H1 (cell line): ENCODE measurements around the gene HIBADH. TPM values are rescaled to one million over a fixed set of nuclear protein-coding genes. Genes with fewer than 3 reads are reported as not detected.

Experiments
- CTCF ChIA-PET: fragments of 300-600 bp; sonication (Branson Sonifier 250); formaldehyde crosslinking; loops from one replicate; lab custom pipeline; 2021; ENCODE audit not compliant: partially characterized antibody; lab: Charles Lee
- POLR2A ChIA-PET: fragments of 300-600 bp; sonication (Branson Sonifier 250); formaldehyde crosslinking; loops from one replicate; lab custom pipeline; 2021; ENCODE audit warnings: inconsistent platforms; ENCODE audit not compliant: partially characterized antibody; lab: Charles Lee
- DNase-seq, 2 experiments: peaks; one replicate each; pipeline versions ENCODE4 v3.0.0 to v3.0.0-alpha.2; 2010 to 2022; ENCODE audit warnings: low spot score in 2 of 2, low read depth in 1 of 2, mixed read lengths in 1 of 2
- FAIRE-seq: peaks from 2 replicates; lab custom pipeline; 2011; peaks lifted over from hg19 to GRCh38; lab: Jason Lieb, UNC
- H2AFZ ChIP-seq: 2 replicates; pipeline ENCODE4 v1.8.1; 2012; ENCODE audit warnings: low read length, inconsistent platforms
- H2AK5ac ChIP-seq: 2 replicates; pipeline ENCODE4 v1.6.1; 2013; ENCODE audit warnings: low read depth, low read length
- H2BK120ac ChIP-seq: replicated peaks from 2 replicates; pipeline ENCODE3; 2013; ENCODE audit warnings: low read depth, low read length, inconsistent platforms
- H2BK12ac ChIP-seq: 2 replicates; pipeline ENCODE4 v1.6.1; 2013; ENCODE audit warnings: low read depth, low read length
- H2BK15ac ChIP-seq: 2 replicates; pipeline ENCODE4 v1.6.1; 2013; ENCODE audit warnings: low read length
- H2BK20ac ChIP-seq: 2 replicates; pipeline ENCODE4 v1.6.1; 2013; ENCODE audit warnings: low read length
- H2BK5ac ChIP-seq: 2 replicates; pipeline ENCODE4 v1.6.1; 2013; ENCODE audit warnings: low read depth, low read length
- H3K14ac ChIP-seq: 2 replicates; pipeline ENCODE4 v1.6.1; 2013; ENCODE audit warnings: inconsistent platforms; ENCODE audit not compliant: insufficient read length
- H3K18ac ChIP-seq: 2 replicates; pipeline ENCODE4 v1.6.1; 2013; ENCODE audit warnings: low read length; ENCODE audit errors: extremely low read depth
- H3K23ac ChIP-seq: 2 replicates; pipeline ENCODE4 v1.6.1; 2013; ENCODE audit warnings: inconsistent platforms; ENCODE audit not compliant: insufficient read length
- H3K23me2 ChIP-seq: 2 replicates; pipeline ENCODE4 v1.6.1; 2013; ENCODE audit warnings: low read depth, low read length
- H3K27ac ChIP-seq: 2 replicates; pipeline ENCODE4 v1.6.1; 2011; ENCODE audit warnings: low read depth, low read length, inconsistent platforms
- H3K27me3 ChIP-seq, 4 experiments: replicated peaks in 1 of 4; 1 replicate in 1 of 4; 2 replicates in 3 of 4; pipeline versions ENCODE4 v1.6.1 to v1.8.1; 2011 to 2013; ENCODE audit warnings: low read length in 3 of 4, mild to moderate bottlenecking in 3 of 4, inconsistent platforms in 2 of 4, mixed read lengths in 2 of 4, moderate library complexity in 1 of 4; ENCODE audit not compliant: control insufficient read depth in 3 of 4, insufficient read depth in 3 of 4; ENCODE audit errors: extremely low read depth in 1 of 4
- H3K36me3 ChIP-seq, 4 experiments: 2 replicates each; pipeline versions ENCODE4 v1.6.1 to v1.8.1; 2011 to 2013; ENCODE audit warnings: mild to moderate bottlenecking in 4 of 4, low read length in 3 of 4, moderate library complexity in 2 of 4, control low read depth in 1 of 4, inconsistent platforms in 1 of 4; ENCODE audit not compliant: insufficient read depth in 4 of 4, control insufficient read depth in 2 of 4
- H3K4ac ChIP-seq: replicated peaks from 2 replicates; pipeline ENCODE3; 2013; ENCODE audit warnings: low read length, low read depth, mixed read lengths, inconsistent platforms; ENCODE audit not compliant: insufficient read length
- H3K4me1 ChIP-seq, 4 experiments: replicated peaks in 1 of 4; 1 replicate in 1 of 4; 2 replicates in 3 of 4; pipeline versions ENCODE4 v1.6.1 to v1.8.1; 2011 to 2013; ENCODE audit warnings: low read length in 3 of 4, inconsistent platforms in 2 of 4, mixed read lengths in 1 of 4; ENCODE audit not compliant: insufficient read depth in 4 of 4, control insufficient read depth in 3 of 4
- H3K4me2 ChIP-seq, 2 experiments: 2 replicates each; pipeline versions ENCODE4 v1.6.1 to v1.8.1; 2011 to 2013; ENCODE audit warnings: low read depth in 2 of 2, low read length in 2 of 2, control low read depth in 1 of 2, inconsistent platforms in 1 of 2, mild to moderate bottlenecking in 1 of 2; ENCODE audit not compliant: insufficient read depth in 1 of 2
- H3K4me3 ChIP-seq, 4 experiments: fragments of 200-600, 300-600 bp in 1 of 4; sonication (generic), shearing (Covaris generic), sonication (Bioruptor Twin) in 1 of 4; 2 replicates each; pipeline versions ENCODE4 v1.5.1 to v1.8.1; 2011 to 2016; ENCODE audit warnings: low read length in 4 of 4, low read depth in 3 of 4, control low read depth in 2 of 4, inconsistent platforms in 2 of 4, mild to moderate bottlenecking in 2 of 4, mixed read lengths in 1 of 4, moderate library complexity in 1 of 4; ENCODE audit not compliant: insufficient read depth in 2 of 4; ENCODE audit errors: extremely low read depth in 1 of 4
- H3K56ac ChIP-seq: replicated peaks from 2 replicates; pipeline ENCODE3; 2013; ENCODE audit warnings: low read depth, mild to moderate bottlenecking, mixed read lengths, low read length, inconsistent platforms; ENCODE audit not compliant: insufficient read length
- H3K79me1 ChIP-seq: 2 replicates; pipeline ENCODE4 v1.6.1; 2013; ENCODE audit warnings: low read depth, low read length, control low read depth
- H3K79me2 ChIP-seq, 2 experiments: 2 replicates each; pipeline versions ENCODE4 v1.6.1 to v1.8.1; 2012 to 2013; ENCODE audit warnings: low read length in 2 of 2, mild to moderate bottlenecking in 2 of 2, inconsistent platforms in 1 of 2; ENCODE audit not compliant: insufficient read depth in 2 of 2, control insufficient read depth in 1 of 2
- H3K9ac ChIP-seq, 4 experiments: replicated peaks in 1 of 4; 1 replicate in 1 of 4; 2 replicates in 3 of 4; pipeline versions ENCODE4 v1.6.1 to v1.8.1; 2011 to 2013; ENCODE audit warnings: low read depth in 3 of 4, low read length in 3 of 4, control low read depth in 2 of 4, mild to moderate bottlenecking in 2 of 4, moderate library complexity in 2 of 4, inconsistent platforms in 1 of 4; ENCODE audit errors: extremely low read depth in 1 of 4
- H3K9me3 ChIP-seq, 2 experiments: 2 replicates each; pipeline versions ENCODE4 v1.6.1 to v1.8.1; 2012 to 2013; ENCODE audit warnings: mild to moderate bottlenecking in 2 of 2, moderate library complexity in 2 of 2, control low read depth in 1 of 2, inconsistent platforms in 1 of 2, low read depth in 1 of 2, low read length in 1 of 2, mixed read lengths in 1 of 2; ENCODE audit not compliant: insufficient read depth in 2 of 2
- H4K20me1 ChIP-seq, 2 experiments: replicated peaks in 1 of 2; 2 replicates each; pipeline versions ENCODE3 to v1.8.1; 2011 to 2013; ENCODE audit warnings: inconsistent platforms in 2 of 2, low read length in 2 of 2, mild to moderate bottlenecking in 1 of 2; ENCODE audit not compliant: insufficient read depth in 2 of 2, control insufficient read depth in 1 of 2
- H4K5ac ChIP-seq: 2 replicates; pipeline ENCODE4 v1.6.1; 2013; ENCODE audit warnings: low read length, low read depth, mixed read lengths, inconsistent platforms; ENCODE audit not compliant: insufficient read length
- H4K8ac ChIP-seq: 2 replicates; pipeline ENCODE4 v1.8.0; 2013; ENCODE audit warnings: mild to moderate bottlenecking, moderate library complexity, low read length, inconsistent platforms; ENCODE audit not compliant: insufficient read depth; ENCODE audit errors: extremely low read depth
- H4K91ac ChIP-seq: replicated peaks from 2 replicates; pipeline ENCODE3; 2013; ENCODE audit warnings: low read length, mixed read lengths, inconsistent platforms; ENCODE audit not compliant: insufficient read length
- SP4 ChIP-seq: IDR thresholded peaks from 2 replicates; pipeline ENCODE4 v1.6.1; 2012; ENCODE audit warnings: low read length, inconsistent platforms
- WGBS, 2 experiments: shearing (Covaris generic) in 1 of 2; methylation state at CpG; one replicate each; pipeline versions ENCODE4 v1.1.6 to v1.1.7; 2013 to 2015; ENCODE audit warnings: low lambda C conversion rate in 2 of 2, mixed read lengths in 2 of 2, inconsistent platforms in 1 of 2, low coverage in 1 of 2, missing lambda C conversion rate in 1 of 2; ENCODE audit not compliant: insufficient replicate concordance in 2 of 2, insufficient coverage in 1 of 2, insufficient read length in 1 of 2; ENCODE audit errors: extremely low coverage in 1 of 2, missing lambda C conversion rate in 1 of 2; 5-methylcytosine and 5-hydroxymethylcytosine counted together
- polyA plus RNA-seq, 7 experiments: library from polyadenylated mRNA; depleted of rRNA in 3 of 7; stranded (reverse) in 5 of 7; unstranded in 2 of 7; fragments of >200 nt in 5 of 7; fragments of 200-250 nt in 2 of 7; gene quantifications; 1 replicate in 5 of 7; 2 replicates in 1 of 7; 4 replicates in 1 of 7; pipeline versions ENCODE4 v1.2.1 to v1.2.3, GENCODE V29; 2011 to 2013; ENCODE audit warnings: missing spikeins in 2 of 7, mixed read lengths in 2 of 7
- total RNA-seq: library from RNA; stranded (reverse); fragmentation: NEBNext Ultra II Directional; extraction: Animal tissue kit (Norgen Biotek cat#: 25700); gene quantifications from 2 replicates; pipeline ENCODE4 v1.2.1, GENCODE V29; 2021
- TF ChIP-seq, protein P1 (sequence below): IDR thresholded peaks from 2 replicates; pipeline ENCODE4 v1.6.1; 2012; ENCODE audit warnings: inconsistent platforms

The HIBADH gene
- total and polyA plus RNA-seq, 2 of the 8 experiments (the other 6 are each of a cell fraction or from before 2014, with no cell fraction given), result 30.1 to 39.5 TPM

DNA sequence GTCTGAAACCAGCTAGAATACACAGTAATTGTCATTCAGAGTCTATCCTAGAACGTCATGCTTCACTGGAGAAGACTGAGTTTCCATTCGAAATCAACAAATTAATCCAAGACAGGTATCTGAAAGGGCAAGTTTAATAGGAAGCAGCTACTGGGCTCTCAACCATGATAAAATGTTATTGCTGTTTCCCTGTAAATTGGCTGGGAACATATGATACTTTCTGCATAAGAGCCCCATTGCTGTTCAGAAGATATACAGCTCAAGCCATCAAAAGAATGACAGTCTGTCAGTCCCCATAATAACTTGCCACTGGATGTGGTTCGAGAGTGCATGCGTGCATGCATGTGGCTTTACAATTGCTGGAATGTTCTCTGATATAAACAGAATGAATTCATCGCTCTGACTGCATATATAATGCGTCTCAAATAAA, 129.0 kb downstream of the HIBADH start:
- Histone ChIP-seq H2BK5ac (no peak overlapping the region), H4K91ac (no peak overlapping the region), H3K27ac (no peak overlapping the region), H3K23me2 (no peaks in the 10 kb centered on the region), H3K56ac (no peak overlapping the region), H2AFZ (no peak overlapping the region), H3K36me3 (peaks cover 0 to 6% (median 0%) of the 10 kb centered on the region in 4 experiments; a peak in 2 of 8 replicates), H3K4ac (no peak overlapping the region), H3K79me2 (no peaks in the 10 kb centered on the region), H2BK15ac (no peak overlapping the region), H3K23ac (no peak overlapping the region), H3K4me1 (no peaks in the 10 kb centered on the region), H2BK120ac (no peak overlapping the region), H4K20me1 (no peaks in the 10 kb centered on the region), H4K5ac (no peak overlapping the region), H3K4me3 (no peak overlapping the region), H2BK12ac (no peak overlapping the region), H3K9ac (no peak overlapping the region), H3K9me3 (no peaks in the 10 kb centered on the region), H3K18ac (no peak overlapping the region), H2BK20ac (no peak overlapping the region), H3K79me1 (no peaks in the 10 kb centered on the region), H2AK5ac (no peak overlapping the region), H4K8ac (no peak overlapping the region), H3K14ac (no peak overlapping the region), H3K27me3 (no peaks in the 10 kb centered on the region), H3K4me2 (no peak overlapping the region)
- WGBS, 2 experiments, result 86% methylated on average over 6 of the region's 6 CpGs; no CpG with 5 or more reads in 1 of the 2 experiments
- no peak for DNase-seq
- ChIA-PET POLR2A (no interaction called here), CTCF (interaction anchor here (0.5 to 0.6 kb wide), 2 partner anchors 520 to 544 kb away, joined by 3 read pairs; no protein-coding TSS in a partner anchor)
- FAIRE-seq, result peak; percentile 19
- no peak for TF ChIP-seq SP4
- TF ChIP-seq, protein P1, sequence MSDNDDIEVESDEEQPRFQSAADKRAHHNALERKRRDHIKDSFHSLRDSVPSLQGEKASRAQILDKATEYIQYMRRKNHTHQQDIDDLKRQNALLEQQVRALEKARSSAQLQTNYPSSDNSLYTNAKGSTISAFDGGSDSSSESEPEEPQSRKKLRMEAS, result no peak
